Measurements from ENCODE around the gene KRTAP19-7.

KRTAP19-7 gene

GRCh38 chr21:30561264-30561895 is at the start of gene KRTAP19-7:
Gene KRTAP19-7 (minus strand): TSS chr21:30561314. CDS start chr21:30561289, 25 bp downstream.
- no peak for ATAC-seq
- no peaks in the 10 kb centered on the region for H3K27me3 Mint-ChIP-seq
- no peaks in the 10 kb centered on the region for H3K4me1 Mint-ChIP-seq
- no peaks in the 10 kb centered on the region for H3K36me3 Mint-ChIP-seq
- H3K4me3 Mint-ChIP-seq = no peak within 1 kb of the TSS
- H3K27ac Mint-ChIP-seq = no peak within 1 kb of the TSS
- peaks cover 2% of the 10 kb centered on the region for H3K9me3 Mint-ChIP-seq

- Mint-ChIP-seq H3K4me1 (no peaks in the 10 kb centered on the region), H3K9me3 (peaks cover 12% of the 10 kb centered on the region), H3K4me3 (no peak overlapping the region), H3K27ac (no peak overlapping the region), H3K27me3 (no peaks in the 10 kb centered on the region), H3K36me3 (no peaks in the 10 kb centered on the region)
- no peak for ATAC-seq
Measured at GRCh38 chr21:30605968-30606367, 44.9 kb upstream of the KRTAP19-7 start.

- ATAC-seq = no peak
- Mint-ChIP-seq H3K36me3 (no peaks in the 10 kb centered on the region), H3K4me3 (no peak within 1 kb of the TSS), H3K27ac (no peak within 1 kb of the TSS), H3K27me3 (no peaks in the 10 kb centered on the region), H3K4me1 (no peaks in the 10 kb centered on the region), H3K9me3 (peaks cover 7% of the 10 kb centered on the region)
Measured at GRCh38 chr21:30600787-30601186, 39.7 kb upstream of the KRTAP19-7 start, which contains the start of gene KRTAP22-1. Gene KRTAP22-1 (plus strand): TSS chr21:30601087.

- no peak for ATAC-seq
- Mint-ChIP-seq H3K27me3 (no peaks in the 10 kb centered on the region), H3K9me3 (peaks cover 7% of the 10 kb centered on the region)
Measured at GRCh38 chr21:30598802-30599201, 37.7 kb upstream of the KRTAP19-7 start, which contains the start of gene KRTAP6-2. Gene KRTAP6-2 (minus strand): TSS chr21:30598902. CDS start chr21:30598874, 28 bp downstream.

GRCh38 chr21:30592140-30592539 is 31.0 kb upstream of the KRTAP19-7 start, which contains the start of gene KRTAP6-3:
Gene KRTAP6-3 (plus strand): TSS chr21:30592440. CDS start chr21:30592446, 6 bp downstream.
- H3K4me1 Mint-ChIP-seq = no peaks in the 10 kb centered on the region
- peaks cover 3% of the 10 kb centered on the region for H3K9me3 Mint-ChIP-seq
- no peak within 1 kb of the TSS for H3K4me3 Mint-ChIP-seq
- no peaks in the 10 kb centered on the region for H3K36me3 Mint-ChIP-seq
- no peak within 1 kb of the TSS for H3K27ac Mint-ChIP-seq
- no peaks in the 10 kb centered on the region for H3K27me3 Mint-ChIP-seq
- peak; percentile 53 for ATAC-seq

More at GRCh38 chr21:30598802-30599201, 37.7 kb upstream of the KRTAP19-7 start, which contains the start of gene KRTAP6-2:
- no peak within 1 kb of the TSS for H3K4me3 Mint-ChIP-seq
- no peak within 1 kb of the TSS for H3K27ac Mint-ChIP-seq
- no peaks in the 10 kb centered on the region for H3K36me3 Mint-ChIP-seq
- H3K4me1 Mint-ChIP-seq = no peaks in the 10 kb centered on the region

GRCh38 chr21:30590297-30590696 is 29.2 kb upstream of the KRTAP19-7 start, which contains the start of gene KRTAP22-2:
Gene KRTAP22-2 (minus strand): TSS chr21:30590397.
- H3K4me3 Mint-ChIP-seq = no peak within 1 kb of the TSS
- H3K27me3 Mint-ChIP-seq = no peaks in the 10 kb centered on the region
- no peak within 1 kb of the TSS for H3K27ac Mint-ChIP-seq
- no peaks in the 10 kb centered on the region for H3K36me3 Mint-ChIP-seq
- no peaks in the 10 kb centered on the region for H3K4me1 Mint-ChIP-seq
- no peak for ATAC-seq
- H3K9me3 Mint-ChIP-seq = peaks cover 7% of the 10 kb centered on the region

GRCh38 chr21:30582870-30583269 is 21.8 kb upstream of the KRTAP19-7 start:
- H3K4me3 Mint-ChIP-seq = no peak overlapping the region

GRCh38 chr21:30580132-30580531 is 19.0 kb upstream of the KRTAP19-7 start:
- Mint-ChIP-seq H3K9me3 (peaks cover 2% of the 10 kb centered on the region), H3K36me3 (no peaks in the 10 kb centered on the region), H3K27ac (no peak overlapping the region), H3K27me3 (no peaks in the 10 kb centered on the region), H3K4me1 (no peaks in the 10 kb centered on the region), H3K4me3 (no peak overlapping the region)
- no peak for ATAC-seq

More at GRCh38 chr21:30582870-30583269, 21.8 kb upstream of the KRTAP19-7 start:
- peaks cover 5% of the 10 kb centered on the region for H3K9me3 Mint-ChIP-seq
- no peak overlapping the region for H3K27ac Mint-ChIP-seq
- no peaks in the 10 kb centered on the region for H3K36me3 Mint-ChIP-seq
- H3K4me1 Mint-ChIP-seq = no peaks in the 10 kb centered on the region
- no peak for ATAC-seq
- no peaks in the 10 kb centered on the region for H3K27me3 Mint-ChIP-seq

- Mint-ChIP-seq H3K36me3 (no peaks in the 10 kb centered on the region), H3K4me1 (no peaks in the 10 kb centered on the region), H3K4me3 (no peak overlapping the region), H3K27ac (no peak overlapping the region), H3K27me3 (no peaks in the 10 kb centered on the region), H3K9me3 (peaks cover 2% of the 10 kb centered on the region)
- no peak for ATAC-seq
Measured at GRCh38 chr21:30579346-30579745, 18.2 kb upstream of the KRTAP19-7 start.

GRCh38 chr21:30577766-30578165 is 16.7 kb upstream of the KRTAP19-7 start:
- H3K4me3 Mint-ChIP-seq = no peak overlapping the region
- no peaks in the 10 kb centered on the region for H3K36me3 Mint-ChIP-seq
- H3K4me1 Mint-ChIP-seq = no peaks in the 10 kb centered on the region
- no peak for ATAC-seq
- H3K27me3 Mint-ChIP-seq = no peaks in the 10 kb centered on the region
- no peak overlapping the region for H3K27ac Mint-ChIP-seq
- no peaks in the 10 kb centered on the region for H3K9me3 Mint-ChIP-seq

- H3K27ac Mint-ChIP-seq = no peak overlapping the region
- H3K27me3 Mint-ChIP-seq = no peaks in the 10 kb centered on the region
- no peak overlapping the region for H3K4me3 Mint-ChIP-seq
- no peaks in the 10 kb centered on the region for H3K36me3 Mint-ChIP-seq
- no peak for ATAC-seq
- no peaks in the 10 kb centered on the region for H3K4me1 Mint-ChIP-seq
- peaks cover 9% of the 10 kb centered on the region for H3K9me3 Mint-ChIP-seq
Measured at GRCh38 chr21:30567617-30568016, 6.5 kb upstream of the KRTAP19-7 start.

- peaks cover 2% of the 10 kb centered on the region for H3K9me3 Mint-ChIP-seq
- no peaks in the 10 kb centered on the region for H3K27me3 Mint-ChIP-seq
- H3K36me3 Mint-ChIP-seq = no peaks in the 10 kb centered on the region
- H3K4me3 Mint-ChIP-seq = no peak overlapping the region
- no peak for ATAC-seq
- no peaks in the 10 kb centered on the region for H3K4me1 Mint-ChIP-seq
- H3K27ac Mint-ChIP-seq = no peak overlapping the region
Measured at GRCh38 chr21:30563630-30564029, 2.5 kb upstream of the KRTAP19-7 start.

- no peak overlapping the region for H3K27ac Mint-ChIP-seq
- H3K27me3 Mint-ChIP-seq = no peaks in the 10 kb centered on the region
- no peak for ATAC-seq
- no peaks in the 10 kb centered on the region for H3K36me3 Mint-ChIP-seq
- H3K4me1 Mint-ChIP-seq = no peaks in the 10 kb centered on the region
- H3K9me3 Mint-ChIP-seq = peaks cover 2% of the 10 kb centered on the region
- no peak overlapping the region for H3K4me3 Mint-ChIP-seq
Measured at GRCh38 chr21:30563072-30563471, 2.0 kb upstream of the KRTAP19-7 start.

GRCh38 chr21:30561957-30562356 is 843 bp upstream of the KRTAP19-7 start:
- H3K27ac Mint-ChIP-seq = no peak overlapping the region
- no peaks in the 10 kb centered on the region for H3K27me3 Mint-ChIP-seq
- peaks cover 2% of the 10 kb centered on the region for H3K9me3 Mint-ChIP-seq
- no peak for ATAC-seq
- H3K36me3 Mint-ChIP-seq = no peaks in the 10 kb centered on the region
- no peaks in the 10 kb centered on the region for H3K4me1 Mint-ChIP-seq
- no peak overlapping the region for H3K4me3 Mint-ChIP-seq

GRCh38 chr21:30555095-30555494 is 6.0 kb downstream of the KRTAP19-7 start:
- peaks cover 10% of the 10 kb centered on the region for H3K9me3 Mint-ChIP-seq
- H3K27ac Mint-ChIP-seq = no peak overlapping the region
- H3K4me1 Mint-ChIP-seq = no peaks in the 10 kb centered on the region
- no peak overlapping the region for H3K4me3 Mint-ChIP-seq
- no peaks in the 10 kb centered on the region for H3K36me3 Mint-ChIP-seq
- ATAC-seq = no peak
- H3K27me3 Mint-ChIP-seq = no peaks in the 10 kb centered on the region

GRCh38 chr21:30552782-30553181 is 8.3 kb downstream of the KRTAP19-7 start:
- peaks cover 10% of the 10 kb centered on the region for H3K9me3 Mint-ChIP-seq
- no peak for ATAC-seq
- no peaks in the 10 kb centered on the region for H3K36me3 Mint-ChIP-seq
- no peaks in the 10 kb centered on the region for H3K27me3 Mint-ChIP-seq
- no peaks in the 10 kb centered on the region for H3K4me1 Mint-ChIP-seq
- H3K27ac Mint-ChIP-seq = no peak overlapping the region
- H3K4me3 Mint-ChIP-seq = no peak overlapping the region

Measured in stimulated activated memory B cell treated with anti-CD40 and anti-IgM and Interleukin-4, amounts not matched to agents 10 μg/mL and 1 μg/mL and 100 μg/mL, for 72 hours (primary cell).